ENCODE results near the gene TOP1.

TOP1 gene

GRCh38 chr20:41086402-41087324 is 58.0 kb downstream of the TOP1 start:
- H3K9me3 ChIP-seq (ENCODE audit: control insufficient read depth, insufficient read depth, low read length), result no peaks in the 10 kb centered on the region
- no peaks in the 10 kb centered on the region for H3K27me3 ChIP-seq (ENCODE audit: control insufficient read depth, low read length)
- no peaks in the 10 kb centered on the region for H3K9me2 ChIP-seq (replicated peaks; ENCODE audit: control insufficient read depth, low read length)
- TF ChIP-seq, protein P1, sequence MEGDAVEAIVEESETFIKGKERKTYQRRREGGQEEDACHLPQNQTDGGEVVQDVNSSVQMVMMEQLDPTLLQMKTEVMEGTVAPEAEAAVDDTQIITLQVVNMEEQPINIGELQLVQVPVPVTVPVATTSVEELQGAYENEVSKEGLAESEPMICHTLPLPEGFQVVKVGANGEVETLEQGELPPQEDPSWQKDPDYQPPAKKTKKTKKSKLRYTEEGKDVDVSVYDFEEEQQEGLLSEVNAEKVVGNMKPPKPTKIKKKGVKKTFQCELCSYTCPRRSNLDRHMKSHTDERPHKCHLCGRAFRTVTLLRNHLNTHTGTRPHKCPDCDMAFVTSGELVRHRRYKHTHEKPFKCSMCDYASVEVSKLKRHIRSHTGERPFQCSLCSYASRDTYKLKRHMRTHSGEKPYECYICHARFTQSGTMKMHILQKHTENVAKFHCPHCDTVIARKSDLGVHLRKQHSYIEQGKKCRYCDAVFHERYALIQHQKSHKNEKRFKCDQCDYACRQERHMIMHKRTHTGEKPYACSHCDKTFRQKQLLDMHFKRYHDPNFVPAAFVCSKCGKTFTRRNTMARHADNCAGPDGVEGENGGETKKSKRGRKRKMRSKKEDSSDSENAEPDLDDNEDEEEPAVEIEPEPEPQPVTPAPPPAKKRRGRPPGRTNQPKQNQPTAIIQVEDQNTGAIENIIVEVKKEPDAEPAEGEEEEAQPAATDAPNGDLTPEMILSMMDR (IDR thresholded peaks at IDR 0.05; ENCODE audit: low read depth, low read length, poor library complexity, severe bottlenecking), result no peak
- TF ChIP-seq EZH2phosphoT487 (IDR thresholded peaks at IDR 0.05; ENCODE audit: borderline replicate concordance, low read length), result no peak
- H3K27ac ChIP-seq (ENCODE audit: low read depth, low read length), result no peak overlapping the region
- no peak overlapping the region for H3K4me2 ChIP-seq (ENCODE audit: low read length)
- no peaks in the 10 kb centered on the region for H3K4me1 ChIP-seq (ENCODE audit: control insufficient read depth, low read length)
- H3K36me3 ChIP-seq (ENCODE audit: control insufficient read depth, low read length), result peaks cover 67% of the 10 kb centered on the region
- H4K20me1 ChIP-seq (ENCODE audit: control insufficient read depth, insufficient read depth, low read depth, low read length), result no peaks in the 10 kb centered on the region; the same call in 1 of the 2 replicates
- peaks cover 14% of the 10 kb centered on the region; the same call in 1 of the 2 replicates for H3F3A ChIP-seq (ENCODE audit: control insufficient read depth, insufficient read depth)
- H3K79me2 ChIP-seq (ENCODE audit: control insufficient read depth, low read length), result no peaks in the 10 kb centered on the region
- H3K4me3 ChIP-seq (ENCODE audit: low read length), result no peak overlapping the region

GRCh38 chr20:41087325-41087685 is 58.7 kb downstream of the TOP1 start:
- peaks cover 67% of the 10 kb centered on the region for H3K36me3 ChIP-seq (ENCODE audit: control insufficient read depth, low read length)
- no peaks in the 10 kb centered on the region for H3K79me2 ChIP-seq (ENCODE audit: control insufficient read depth, low read length)
- no peak for TF ChIP-seq EZH2phosphoT487 (IDR thresholded peaks at IDR 0.05; ENCODE audit: borderline replicate concordance, low read length)
- TF ChIP-seq, protein P1 (IDR thresholded peaks at IDR 0.05; ENCODE audit: low read depth, low read length, poor library complexity, severe bottlenecking), result no peak

GRCh38 chr20:41087777-41088176 is 59.2 kb downstream of the TOP1 start:
- H3K36me3 ChIP-seq (ENCODE audit: control insufficient read depth, low read length), result peaks cover 67% of the 10 kb centered on the region
- no peaks in the 10 kb centered on the region for H3K79me2 ChIP-seq (ENCODE audit: control insufficient read depth, low read length)
- no peak overlapping the region for H3K4me2 ChIP-seq (ENCODE audit: low read length)
- peaks cover 17% of the 10 kb centered on the region; the same call in 1 of the 2 replicates for H3F3A ChIP-seq (ENCODE audit: control insufficient read depth, insufficient read depth)
- H3K9me2 ChIP-seq (replicated peaks; ENCODE audit: control insufficient read depth, low read length), result no peaks in the 10 kb centered on the region
- H3K9me3 ChIP-seq (ENCODE audit: control insufficient read depth, insufficient read depth, low read length), result no peaks in the 10 kb centered on the region
- no peak overlapping the region for H3K4me3 ChIP-seq (ENCODE audit: low read length)
- no peak for TF ChIP-seq EZH2phosphoT487 (IDR thresholded peaks at IDR 0.05; ENCODE audit: borderline replicate concordance, low read length)
- no peaks in the 10 kb centered on the region; the same call in 1 of the 2 replicates for H4K20me1 ChIP-seq (ENCODE audit: control insufficient read depth, insufficient read depth, low read depth, low read length)
- H3K27me3 ChIP-seq (ENCODE audit: control insufficient read depth, low read length), result no peaks in the 10 kb centered on the region
- H3K27ac ChIP-seq (ENCODE audit: low read depth, low read length), result no peak overlapping the region
- H3K4me1 ChIP-seq (ENCODE audit: control insufficient read depth, low read length), result no peaks in the 10 kb centered on the region

More at GRCh38 chr20:41087325-41087685, 58.7 kb downstream of the TOP1 start:
- Histone ChIP-seq H3K4me2 (ENCODE audit: low read length) (no peak overlapping the region), H3F3A (ENCODE audit: control insufficient read depth, insufficient read depth) (peaks cover 14% of the 10 kb centered on the region; the same call in 1 of the 2 replicates), H3K9me2 (replicated peaks; ENCODE audit: control insufficient read depth, low read length) (no peaks in the 10 kb centered on the region), H3K9me3 (ENCODE audit: control insufficient read depth, insufficient read depth, low read length) (no peaks in the 10 kb centered on the region), H3K27me3 (ENCODE audit: control insufficient read depth, low read length) (no peaks in the 10 kb centered on the region), H3K4me1 (ENCODE audit: control insufficient read depth, low read length) (no peaks in the 10 kb centered on the region), H3K4me3 (ENCODE audit: low read length) (no peak overlapping the region), H3K27ac (ENCODE audit: low read depth, low read length) (no peak overlapping the region), H4K20me1 (ENCODE audit: control insufficient read depth, insufficient read depth, low read depth, low read length) (no peaks in the 10 kb centered on the region; the same call in 1 of the 2 replicates)

GRCh38 chr20:41089555-41089954 is 60.9 kb downstream of the TOP1 start:
- Histone ChIP-seq H3F3A (ENCODE audit: control insufficient read depth, insufficient read depth) (peaks cover 20% of the 10 kb centered on the region), H3K9me2 (replicated peaks; ENCODE audit: control insufficient read depth, low read length) (no peaks in the 10 kb centered on the region), H3K4me3 (ENCODE audit: low read length) (no peak overlapping the region), H3K4me2 (ENCODE audit: low read length) (no peak overlapping the region), H4K20me1 (ENCODE audit: control insufficient read depth, insufficient read depth, low read depth, low read length) (no peaks in the 10 kb centered on the region; the same call in 1 of the 2 replicates), H3K79me2 (ENCODE audit: control insufficient read depth, low read length) (no peaks in the 10 kb centered on the region), H3K9me3 (ENCODE audit: control insufficient read depth, insufficient read depth, low read length) (no peaks in the 10 kb centered on the region), H3K27ac (ENCODE audit: low read depth, low read length) (no peak overlapping the region), H3K36me3 (ENCODE audit: control insufficient read depth, low read length) (peaks cover 65% of the 10 kb centered on the region), H3K27me3 (ENCODE audit: control insufficient read depth, low read length) (no peaks in the 10 kb centered on the region), H3K4me1 (ENCODE audit: control insufficient read depth, low read length) (no peaks in the 10 kb centered on the region)
- TF ChIP-seq, protein P1 (IDR thresholded peaks at IDR 0.05; ENCODE audit: low read depth, low read length, poor library complexity, severe bottlenecking), result no peak
